RWPE2 (cell line): ENCODE measurements around the gene TF.

ENCODE experiments used
- ATAC-seq: fragments of 200-7000 bp; cut with Tn5 transposase; 3 replicates; pipeline ENCODE4 v1.9.1; 2021; ENCODE audit warnings: low read depth
- DNase-seq: peaks from one replicate; pipeline ENCODE4 v3.0.0-alpha.2; 2020; ENCODE audit warnings: low spot score
- H3K27ac ChIP-seq: fragments of 450-650 bp; 2 replicates; pipeline ENCODE4 v1.5.1; 2017; ENCODE audit warnings: mild to moderate bottlenecking; ENCODE audit not compliant: poor library complexity, severe bottlenecking
- H3K27me3 ChIP-seq: fragments of 250-450 bp; sonication (Bioruptor Pico); 2 replicates; pipeline ENCODE4 v1.5.1; 2021; ENCODE audit warnings: mild to moderate bottlenecking, moderate library complexity; ENCODE audit not compliant: insufficient read depth, poor library complexity, severe bottlenecking
- H3K36me3 ChIP-seq: fragments of 250-450 bp; sonication (Bioruptor Pico); 2 replicates; pipeline ENCODE4 v1.5.1; 2020; ENCODE audit warnings: low read depth, mild to moderate bottlenecking, moderate library complexity
- H3K4me1 ChIP-seq: fragments of 250-450 bp; sonication (Bioruptor Pico); 2 replicates; pipeline ENCODE4 v1.5.1; 2021; ENCODE audit warnings: mild to moderate bottlenecking, moderate library complexity; ENCODE audit not compliant: insufficient read depth, poor library complexity, severe bottlenecking
- H3K4me3 ChIP-seq: fragments of 250-450 bp; sonication (Bioruptor Pico); 2 replicates; pipeline ENCODE4 v1.5.1; 2021; ENCODE audit warnings: mild to moderate bottlenecking, moderate library complexity; ENCODE audit not compliant: severe bottlenecking
- H3K9me3 ChIP-seq: fragments of 250-450 bp; sonication (Bioruptor Pico); 2 replicates; pipeline ENCODE4 v1.5.1; 2021; ENCODE audit warnings: mild to moderate bottlenecking, moderate library complexity; ENCODE audit not compliant: severe bottlenecking
- TF ChIP-seq, protein P1 (sequence below): fragments of 450-650 bp; IDR thresholded peaks from one replicate; pipeline ENCODE4 v1.5.1; 2017; ENCODE audit warnings: mild to moderate bottlenecking, moderate library complexity; ENCODE audit not compliant: poor library complexity, severe bottlenecking

The TF gene

DNA sequence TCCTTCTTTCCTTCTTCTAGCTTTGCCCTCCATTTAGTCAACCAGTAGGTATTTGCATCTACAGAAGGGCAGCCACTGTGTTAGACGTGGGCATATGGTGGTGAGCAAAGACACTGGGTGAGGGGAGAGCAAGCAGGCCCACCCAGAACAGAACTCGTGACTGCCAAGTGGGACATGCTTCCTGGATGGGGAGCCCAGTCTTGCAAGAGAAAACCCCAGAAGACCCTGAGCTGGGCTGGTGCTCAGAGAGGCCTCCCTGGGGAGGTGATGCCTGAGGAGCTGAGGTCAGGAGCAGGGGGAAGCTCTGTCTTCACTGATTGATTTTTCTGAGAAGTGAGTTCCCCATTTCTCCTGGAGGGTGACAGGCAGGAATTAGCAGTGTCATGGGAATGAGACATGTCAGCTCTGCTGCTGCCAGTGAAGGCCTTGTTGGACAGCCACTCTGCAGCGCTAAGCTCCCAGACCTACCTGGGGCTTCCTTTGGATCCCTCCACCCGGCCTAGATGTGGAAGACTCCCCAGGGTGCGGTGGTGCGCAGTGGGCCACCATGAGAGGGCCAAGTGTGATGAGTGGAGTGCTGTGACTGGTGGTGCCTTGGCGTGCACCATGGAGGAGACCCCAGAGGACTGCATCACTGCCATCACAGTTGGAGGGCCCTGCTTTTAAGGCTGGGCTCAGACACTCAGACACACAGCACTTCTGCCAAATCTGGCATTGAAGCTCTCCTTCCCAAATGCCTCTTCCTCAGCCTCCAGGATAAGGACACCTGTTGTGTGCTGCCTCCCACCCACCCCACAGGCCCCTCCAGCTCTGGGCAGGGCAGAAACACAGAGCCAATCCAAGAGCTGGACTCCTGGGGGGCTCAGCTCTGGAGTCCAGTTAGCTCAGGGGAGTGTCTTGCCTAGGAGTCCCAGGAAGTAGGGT is 44.5 kb upstream of the TF start:
- ATAC-seq (no peak), DNase-seq (no peak)
- Histone ChIP-seq H3K27me3 (no peaks in the 10 kb centered on the region), H3K9me3 (no peaks in the 10 kb centered on the region), H3K36me3 (no peaks in the 10 kb centered on the region), H3K4me1 (no peaks in the 10 kb centered on the region), H3K4me3 (no peak overlapping the region), H3K27ac (no peak overlapping the region)
- TF ChIP-seq, protein P1, sequence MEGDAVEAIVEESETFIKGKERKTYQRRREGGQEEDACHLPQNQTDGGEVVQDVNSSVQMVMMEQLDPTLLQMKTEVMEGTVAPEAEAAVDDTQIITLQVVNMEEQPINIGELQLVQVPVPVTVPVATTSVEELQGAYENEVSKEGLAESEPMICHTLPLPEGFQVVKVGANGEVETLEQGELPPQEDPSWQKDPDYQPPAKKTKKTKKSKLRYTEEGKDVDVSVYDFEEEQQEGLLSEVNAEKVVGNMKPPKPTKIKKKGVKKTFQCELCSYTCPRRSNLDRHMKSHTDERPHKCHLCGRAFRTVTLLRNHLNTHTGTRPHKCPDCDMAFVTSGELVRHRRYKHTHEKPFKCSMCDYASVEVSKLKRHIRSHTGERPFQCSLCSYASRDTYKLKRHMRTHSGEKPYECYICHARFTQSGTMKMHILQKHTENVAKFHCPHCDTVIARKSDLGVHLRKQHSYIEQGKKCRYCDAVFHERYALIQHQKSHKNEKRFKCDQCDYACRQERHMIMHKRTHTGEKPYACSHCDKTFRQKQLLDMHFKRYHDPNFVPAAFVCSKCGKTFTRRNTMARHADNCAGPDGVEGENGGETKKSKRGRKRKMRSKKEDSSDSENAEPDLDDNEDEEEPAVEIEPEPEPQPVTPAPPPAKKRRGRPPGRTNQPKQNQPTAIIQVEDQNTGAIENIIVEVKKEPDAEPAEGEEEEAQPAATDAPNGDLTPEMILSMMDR = no peak

DNA sequence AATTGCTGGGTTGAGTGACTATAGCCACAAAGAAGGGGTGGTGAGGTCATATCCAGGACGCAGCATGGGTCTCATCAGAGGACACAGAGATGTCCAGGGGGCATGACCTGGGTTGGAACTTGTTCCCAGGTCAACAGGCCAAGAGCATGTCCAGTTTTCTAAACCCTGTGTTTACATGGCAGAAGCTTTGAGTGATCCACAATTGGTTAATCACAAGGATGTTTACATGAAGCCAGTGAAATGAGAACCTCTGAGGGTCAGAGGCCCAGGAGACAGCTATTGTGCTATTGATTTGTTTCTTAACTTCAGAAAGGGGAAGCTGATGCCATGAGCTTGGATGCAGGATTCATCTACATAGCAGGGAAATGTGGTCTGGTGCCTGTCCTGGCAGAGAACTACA is 42.3 kb upstream of the TF start:
- H3K27me3 ChIP-seq = peaks cover 5% of the 10 kb centered on the region
- H3K27ac ChIP-seq = no peak overlapping the region
- DNase-seq = no peak
- no peak overlapping the region for H3K4me3 ChIP-seq
- H3K4me1 ChIP-seq = no peaks in the 10 kb centered on the region
- ATAC-seq = no peak
- TF ChIP-seq, protein P1 = no peak
- no peaks in the 10 kb centered on the region for H3K36me3 ChIP-seq
- H3K9me3 ChIP-seq = no peaks in the 10 kb centered on the region

DNA sequence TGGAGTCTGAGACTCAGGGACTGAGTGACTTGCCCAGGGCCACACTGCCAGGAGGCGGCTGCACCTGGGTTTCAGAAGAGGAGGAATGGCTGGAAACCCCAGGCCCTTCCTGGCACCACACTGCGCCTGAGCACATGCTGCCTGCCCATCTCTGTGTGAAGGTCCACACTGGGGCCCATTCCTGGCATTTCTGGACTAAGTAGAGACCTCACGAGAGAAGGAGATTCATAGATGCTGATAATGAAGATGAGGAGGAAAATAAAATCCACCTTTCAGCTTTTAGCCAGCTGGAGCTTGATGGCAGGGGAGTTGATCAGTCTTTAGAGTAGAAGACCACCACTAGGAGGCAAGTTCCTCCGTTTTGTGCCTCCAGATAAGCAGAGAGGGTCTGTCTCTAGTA is 40.2 kb upstream of the TF start:
- H3K27me3 ChIP-seq = peaks cover 11% of the 10 kb centered on the region
- DNase-seq (no peak), ATAC-seq (no peak)
- no peaks in the 10 kb centered on the region for H3K9me3 ChIP-seq
- no peaks in the 10 kb centered on the region for H3K4me1 ChIP-seq
- no peak overlapping the region for H3K4me3 ChIP-seq
- TF ChIP-seq, protein P1 = no peak
- no peak overlapping the region for H3K27ac ChIP-seq
- H3K36me3 ChIP-seq = no peaks in the 10 kb centered on the region

DNA sequence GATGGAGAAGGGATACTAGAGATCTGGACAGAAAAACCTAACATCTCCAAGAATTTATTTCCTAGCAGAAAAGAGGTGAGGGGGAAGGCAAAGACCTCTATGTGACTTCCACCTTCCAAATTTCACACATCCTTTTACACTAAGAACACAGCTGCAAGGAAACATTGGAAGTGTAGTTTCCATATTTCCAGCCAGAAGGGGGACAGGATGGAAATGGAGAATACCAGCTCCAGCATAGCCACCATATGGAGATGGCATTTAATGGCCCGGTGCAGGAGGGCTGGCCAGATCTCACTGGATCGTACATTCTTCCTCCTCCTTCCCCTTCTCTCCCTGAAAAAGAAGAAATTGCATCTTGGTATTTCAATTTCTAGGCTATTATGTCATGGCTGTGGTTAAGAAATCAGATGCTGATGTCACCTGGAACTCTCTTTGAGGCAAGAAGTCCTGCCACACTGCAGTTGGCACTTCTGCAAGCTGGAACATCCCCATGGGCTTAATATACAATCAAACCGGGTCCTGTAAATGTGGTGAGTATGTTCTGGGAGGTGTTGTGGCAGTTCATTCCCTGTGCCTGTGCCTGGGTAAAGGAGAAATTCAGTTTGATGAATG is 36.9 kb upstream of the TF start:
- no peak for DNase-seq
- Histone ChIP-seq H3K27me3 (peaks cover 11% of the 10 kb centered on the region), H3K36me3 (no peaks in the 10 kb centered on the region), H3K27ac (no peak overlapping the region), H3K4me1 (no peaks in the 10 kb centered on the region), H3K9me3 (no peaks in the 10 kb centered on the region), H3K4me3 (no peak overlapping the region)
- no peak for ATAC-seq
- TF ChIP-seq, protein P1 = no peak

DNA sequence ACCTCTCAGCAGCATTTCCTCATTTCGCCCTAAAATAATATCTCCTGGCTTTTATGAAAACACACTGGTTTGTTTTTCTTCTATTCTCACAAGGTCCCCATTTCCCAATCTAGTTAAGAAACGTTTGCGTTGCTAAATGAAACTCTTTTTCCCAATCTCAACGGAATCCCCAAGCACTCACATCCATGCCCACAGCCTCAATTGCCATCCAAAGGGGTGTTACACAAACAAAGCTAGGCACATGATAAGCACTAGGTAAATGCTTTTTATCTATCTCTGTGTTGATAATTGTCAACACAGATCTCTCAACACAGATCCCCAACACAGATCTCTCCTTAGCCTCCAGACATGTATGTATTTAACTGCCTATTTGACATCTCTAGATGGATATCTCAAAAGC is 35.2 kb upstream of the TF start:
- Histone ChIP-seq H3K9me3 (no peaks in the 10 kb centered on the region), H3K36me3 (no peaks in the 10 kb centered on the region), H3K27ac (no peak overlapping the region), H3K4me1 (no peaks in the 10 kb centered on the region), H3K27me3 (peaks cover 11% of the 10 kb centered on the region), H3K4me3 (no peak overlapping the region)
- TF ChIP-seq, protein P1 = no peak
- ATAC-seq (no peak), DNase-seq (no peak)
